ENCODE results near the gene DEPDC5. TPM values are rescaled to one million over a fixed set of nuclear protein-coding genes. Genes with fewer than 3 reads are reported as not detected.

DEPDC5 gene
- total and polyA plus RNA-seq, 4 donors, result 7.5 to 36.7 (median 18.3) TPM

- Histone ChIP-seq H3K4me3 (ENCODE audit: low read length in 2 of 2) (no peak overlapping the region), H3K9me3 (ENCODE audit: control insufficient read depth, low read length) (no peaks in the 10 kb centered on the region), H3K27me3 (ENCODE audit: control insufficient read depth in 1 of 2, insufficient read depth in 2 of 2, low read length in 1 of 2) (no peaks in the 10 kb centered on the region), H3K27ac (ENCODE audit: low read depth in 1 of 2, low read length in 2 of 2) (no peak overlapping the region), H3K36me3 (ENCODE audit: control insufficient read depth in 1 of 2, insufficient read depth in 2 of 2, low read length in 1 of 2) (peaks cover 0 to 3% of the 10 kb centered on the region in 2 donors), H3K4me1 (ENCODE audit: control insufficient read depth in 1 of 2, insufficient read depth in 2 of 2, low read length in 2 of 2) (no peaks in the 10 kb centered on the region)
- ATAC-seq (ENCODE audit: low FRiP score), result no peak
- DNase-seq, result no peak
- intact Hi-C loops (cut with DNase I), result no loop called here
- WGBS, 2 donors, result 69 to 79% methylated on average over 4 of the region's 4 CpGs
Observed at GRCh38 chr22:31866918-31867317, 113.1 kb downstream of the DEPDC5 start.

DNA sequence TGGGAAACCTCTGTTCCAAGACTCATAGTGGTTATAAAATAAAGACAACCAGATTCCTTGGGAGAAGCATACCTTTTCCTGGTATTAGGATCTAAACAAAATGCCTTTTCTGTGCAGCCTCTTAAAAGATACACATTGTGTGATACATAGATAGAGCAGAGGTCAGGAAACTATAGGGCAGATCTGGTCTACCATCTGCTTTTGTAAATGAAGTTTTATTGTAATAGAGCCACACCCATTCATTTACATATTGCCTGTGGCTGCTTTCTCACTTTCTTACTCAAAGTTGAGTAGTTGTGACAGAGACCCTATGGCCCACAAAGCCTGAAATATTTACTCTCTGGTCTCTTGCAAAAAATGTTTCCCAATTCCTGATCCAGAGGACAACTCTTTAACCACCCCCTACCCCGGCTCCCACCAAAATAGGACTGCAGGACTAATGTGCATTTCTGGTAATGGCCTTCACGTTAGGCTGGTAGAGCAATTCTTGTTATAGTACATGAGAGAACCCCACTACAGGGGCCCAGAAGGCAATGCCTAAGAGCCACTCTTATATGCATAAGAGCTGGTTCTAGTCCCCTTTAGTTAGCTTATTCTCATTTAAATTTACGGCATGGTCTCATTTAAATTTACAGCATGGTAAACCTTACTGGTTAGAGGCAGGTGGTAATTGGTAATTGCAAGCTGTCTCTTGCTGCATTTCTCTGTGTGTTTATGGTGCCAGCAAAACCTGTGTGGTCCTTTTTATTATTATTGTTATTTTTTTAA is 113.8 kb downstream of the DEPDC5 start:
- Histone ChIP-seq H3K27me3 (ENCODE audit: control insufficient read depth in 1 of 2, insufficient read depth in 2 of 2, low read length in 1 of 2) (no peaks in the 10 kb centered on the region), H3K4me3 (ENCODE audit: low read length in 2 of 2) (no peak overlapping the region), H3K4me1 (ENCODE audit: control insufficient read depth in 1 of 2, insufficient read depth in 2 of 2, low read length in 2 of 2) (no peaks in the 10 kb centered on the region), H3K27ac (ENCODE audit: low read depth in 1 of 2, low read length in 2 of 2) (no peak overlapping the region), H3K36me3 (ENCODE audit: control insufficient read depth in 1 of 2, insufficient read depth in 2 of 2, low read length in 1 of 2) (peaks cover 2 to 3% of the 10 kb centered on the region in 2 donors), H3K9me3 (ENCODE audit: control insufficient read depth, low read length) (no peaks in the 10 kb centered on the region)
- ATAC-seq (ENCODE audit: low FRiP score), result no peak
- DNase-seq, result peak in 1 of 2 donors; percentile 2
- 84 to 97% methylated on average over 3 of the region's 3 CpGs for WGBS, 2 donors
- intact Hi-C loops (cut with DNase I), result no loop called here

DNA sequence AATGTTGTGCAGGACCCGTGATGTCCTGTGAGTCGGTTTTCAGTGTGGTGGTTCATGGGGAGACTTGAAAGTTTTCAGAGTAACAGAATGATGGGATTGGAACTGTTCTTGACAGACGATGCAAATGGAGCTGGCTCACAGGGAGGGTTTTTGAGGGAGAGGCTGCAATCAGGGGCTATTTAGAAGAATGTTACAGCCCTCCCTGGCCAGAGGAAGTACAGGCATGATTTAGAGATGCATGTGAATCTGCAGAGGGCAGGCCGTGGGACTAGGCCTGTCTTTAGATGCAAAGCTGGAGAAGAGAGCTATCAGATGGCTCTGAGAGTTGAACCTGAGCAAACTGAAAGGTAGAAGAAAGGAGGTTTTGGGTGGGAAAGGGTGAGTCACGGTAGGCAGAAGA is 115.9 kb downstream of the DEPDC5 start:
- H3K4me1 ChIP-seq (ENCODE audit: control insufficient read depth in 1 of 2, insufficient read depth in 2 of 2, low read length in 2 of 2), result no peaks in the 10 kb centered on the region
- no peak for ATAC-seq (ENCODE audit: low FRiP score)
- no peaks in the 10 kb centered on the region for H3K9me3 ChIP-seq (ENCODE audit: control insufficient read depth, low read length)
- no peaks in the 10 kb centered on the region for H3K27me3 ChIP-seq (ENCODE audit: control insufficient read depth in 1 of 2, insufficient read depth in 2 of 2, low read length in 1 of 2)
- peaks cover 2 to 8% of the 10 kb centered on the region in 2 donors for H3K36me3 ChIP-seq (ENCODE audit: control insufficient read depth in 1 of 2, insufficient read depth in 2 of 2, low read length in 1 of 2)
- no peak overlapping the region for H3K27ac ChIP-seq (ENCODE audit: low read depth in 1 of 2, low read length in 2 of 2)
- WGBS, 2 donors, result 68 to 77% methylated on average over 5 of the region's 5 CpGs
- peak in 1 of 2 donors; percentile 19 for DNase-seq
- no peak overlapping the region for H3K4me3 ChIP-seq (ENCODE audit: low read length in 2 of 2)
- intact Hi-C loops (cut with DNase I), result no loop called here

- ATAC-seq (ENCODE audit: low FRiP score) (no peak), DNase-seq (peak in 1 of 2 donors; percentile 25)
- peaks cover 5 to 9% of the 10 kb centered on the region in 2 donors for H3K36me3 ChIP-seq (ENCODE audit: control insufficient read depth in 1 of 2, insufficient read depth in 2 of 2, low read length in 1 of 2)
- intact Hi-C loops (cut with DNase I), result no loop called here
- H3K4me1 ChIP-seq (ENCODE audit: control insufficient read depth in 1 of 2, insufficient read depth in 2 of 2, low read length in 2 of 2), result no peaks in the 10 kb centered on the region
- H3K9me3 ChIP-seq (ENCODE audit: control insufficient read depth, low read length), result no peaks in the 10 kb centered on the region
- WGBS, 2 donors, result 88 to 91% methylated on average over 6 of the region's 6 CpGs
- H3K4me3 ChIP-seq (ENCODE audit: low read length in 2 of 2), result no peak overlapping the region
- H3K27me3 ChIP-seq (ENCODE audit: control insufficient read depth in 1 of 2, insufficient read depth in 2 of 2, low read length in 1 of 2), result no peaks in the 10 kb centered on the region
- no peak overlapping the region for H3K27ac ChIP-seq (ENCODE audit: low read depth in 1 of 2, low read length in 2 of 2)
Observed at GRCh38 chr22:31870890-31871289, 117.1 kb downstream of the DEPDC5 start.

- Histone ChIP-seq H3K9me3 (ENCODE audit: control insufficient read depth, low read length) (no peaks in the 10 kb centered on the region), H3K27ac (ENCODE audit: low read depth in 1 of 2, low read length in 2 of 2) (no peak overlapping the region), H3K4me1 (ENCODE audit: control insufficient read depth in 1 of 2, insufficient read depth in 2 of 2, low read length in 2 of 2) (no peaks in the 10 kb centered on the region), H3K4me3 (ENCODE audit: low read length in 2 of 2) (no peak overlapping the region), H3K27me3 (ENCODE audit: control insufficient read depth in 1 of 2, insufficient read depth in 2 of 2, low read length in 1 of 2) (no peaks in the 10 kb centered on the region), H3K36me3 (ENCODE audit: control insufficient read depth in 1 of 2, insufficient read depth in 2 of 2, low read length in 1 of 2) (peaks cover 5 to 9% of the 10 kb centered on the region in 2 donors)
- peak in 1 of 2 donors; percentile 9 for DNase-seq
- intact Hi-C loops (cut with DNase I), result no loop called here
- 88 to 90% methylated on average over 4 of the region's 4 CpGs for WGBS, 2 donors
- no peak for ATAC-seq (ENCODE audit: low FRiP score)
Observed at GRCh38 chr22:31871480-31871879, 117.7 kb downstream of the DEPDC5 start.

GRCh38 chr22:31872209-31872608 is 118.4 kb downstream of the DEPDC5 start:
- DNase-seq (peak in 1 of 2 donors; percentile 14), ATAC-seq (ENCODE audit: low FRiP score) (no peak)
- Histone ChIP-seq H3K27me3 (ENCODE audit: control insufficient read depth in 1 of 2, insufficient read depth in 2 of 2, low read length in 1 of 2) (no peaks in the 10 kb centered on the region), H3K4me1 (ENCODE audit: control insufficient read depth in 1 of 2, insufficient read depth in 2 of 2, low read length in 2 of 2) (no peaks in the 10 kb centered on the region), H3K36me3 (ENCODE audit: control insufficient read depth in 1 of 2, insufficient read depth in 2 of 2, low read length in 1 of 2) (peaks cover 5 to 9% of the 10 kb centered on the region in 2 donors), H3K9me3 (ENCODE audit: control insufficient read depth, low read length) (no peaks in the 10 kb centered on the region), H3K27ac (ENCODE audit: low read depth in 1 of 2, low read length in 2 of 2) (no peak overlapping the region), H3K4me3 (ENCODE audit: low read length in 2 of 2) (no peak overlapping the region)
- intact Hi-C loops (cut with DNase I), result no loop called here
- 67 to 72% methylated on average over 4 of the region's 4 CpGs for WGBS, 2 donors

DNA sequence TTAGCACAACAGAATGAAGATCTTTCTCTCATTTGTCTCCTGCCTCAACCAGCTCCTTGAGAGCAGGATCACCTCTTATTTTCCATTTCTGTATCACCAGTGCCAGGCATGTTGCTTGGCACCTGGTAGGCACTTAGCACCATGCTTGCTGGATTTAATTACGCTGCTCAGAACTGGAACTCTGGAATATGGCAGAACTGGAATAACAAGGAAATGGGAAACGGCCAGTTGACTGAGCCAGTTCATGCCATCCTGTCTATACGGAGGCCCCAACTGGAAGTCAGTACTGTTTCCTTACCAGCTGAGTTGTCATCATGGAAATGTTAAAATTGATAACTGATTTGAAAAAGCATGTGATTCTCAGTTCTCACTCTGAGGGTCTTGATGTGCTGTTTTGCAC is 121.0 kb downstream of the DEPDC5 start:
- DNase-seq (peak in 1 of 2 donors; percentile 0), ATAC-seq (ENCODE audit: low FRiP score) (no peak)
- Histone ChIP-seq H3K4me3 (ENCODE audit: low read length in 2 of 2) (no peak overlapping the region), H3K4me1 (ENCODE audit: control insufficient read depth in 1 of 2, insufficient read depth in 2 of 2, low read length in 2 of 2) (no peaks in the 10 kb centered on the region), H3K27ac (ENCODE audit: low read depth in 1 of 2, low read length in 2 of 2) (no peak overlapping the region), H3K27me3 (ENCODE audit: control insufficient read depth in 1 of 2, insufficient read depth in 2 of 2, low read length in 1 of 2) (no peaks in the 10 kb centered on the region), H3K36me3 (ENCODE audit: control insufficient read depth in 1 of 2, insufficient read depth in 2 of 2, low read length in 1 of 2) (peaks cover 7 to 15% of the 10 kb centered on the region in 2 donors), H3K9me3 (ENCODE audit: control insufficient read depth, low read length) (no peaks in the 10 kb centered on the region)
- WGBS, 2 donors, result 83 to 84% methylated on average over 3 of the region's 3 CpGs
- intact Hi-C loops (cut with DNase I), result no loop called here

DNA sequence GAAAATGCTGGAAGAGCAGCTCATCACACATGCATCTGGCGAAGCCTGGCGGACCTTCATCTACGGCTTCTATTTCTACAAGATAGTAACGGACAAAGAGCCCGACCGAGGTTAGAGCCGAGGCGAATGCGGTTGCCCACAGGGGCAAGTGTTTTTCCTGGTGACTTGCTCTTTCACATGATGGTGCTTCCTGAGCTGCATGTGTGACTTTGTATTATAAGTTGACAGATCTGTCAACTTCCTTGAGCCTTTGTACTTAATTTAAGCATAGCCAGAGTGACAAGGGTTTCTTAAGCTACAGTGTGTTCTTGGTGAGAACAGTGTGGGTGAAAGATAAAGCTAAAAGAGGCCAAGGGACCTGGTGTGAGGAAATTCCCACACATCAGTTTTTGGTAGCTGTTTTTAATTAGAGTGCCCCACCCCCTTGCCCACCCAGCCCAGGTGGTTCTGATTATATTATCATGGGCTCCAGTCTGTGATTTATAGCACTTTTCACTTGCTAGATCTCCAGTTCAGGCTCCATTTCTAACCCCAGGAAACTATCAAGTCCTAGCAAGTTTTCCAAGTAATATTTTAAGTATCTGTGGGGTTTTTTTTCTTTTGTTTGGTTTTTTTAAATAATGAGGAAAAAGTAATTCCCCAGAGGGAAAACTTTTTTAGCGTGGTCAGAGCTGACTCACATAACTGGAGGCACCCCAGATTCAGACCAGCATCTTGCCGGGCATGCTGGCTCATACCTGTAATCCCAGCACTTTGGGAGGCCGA is 122.5 kb downstream of the DEPDC5 start:
- peak in 1 of 2 donors; percentile 5 for DNase-seq
- WGBS, 2 donors, result 80 to 85% methylated on average over 12 of the region's 12 CpGs
- Histone ChIP-seq H3K9me3 (ENCODE audit: control insufficient read depth, low read length) (no peaks in the 10 kb centered on the region), H3K4me3 (ENCODE audit: low read length in 2 of 2) (no peak overlapping the region), H3K27me3 (ENCODE audit: control insufficient read depth in 1 of 2, insufficient read depth in 2 of 2, low read length in 1 of 2) (no peaks in the 10 kb centered on the region), H3K4me1 (ENCODE audit: control insufficient read depth in 1 of 2, insufficient read depth in 2 of 2, low read length in 2 of 2) (no peaks in the 10 kb centered on the region), H3K36me3 (ENCODE audit: control insufficient read depth in 1 of 2, insufficient read depth in 2 of 2, low read length in 1 of 2) (peaks cover 7 to 15% of the 10 kb centered on the region in 2 donors), H3K27ac (ENCODE audit: low read depth in 1 of 2, low read length in 2 of 2) (no peak overlapping the region)
- intact Hi-C loops (cut with DNase I), result no loop called here
- no peak for ATAC-seq (ENCODE audit: low FRiP score)
